ENCODE results near the gene ABHD6.
"Not testable (repeated sequence)": the region's sequence is repeated elsewhere in the genome, so short reads cannot be mapped to it uniquely, and the experiment has no call there.

ABHD6 gene

DNA sequence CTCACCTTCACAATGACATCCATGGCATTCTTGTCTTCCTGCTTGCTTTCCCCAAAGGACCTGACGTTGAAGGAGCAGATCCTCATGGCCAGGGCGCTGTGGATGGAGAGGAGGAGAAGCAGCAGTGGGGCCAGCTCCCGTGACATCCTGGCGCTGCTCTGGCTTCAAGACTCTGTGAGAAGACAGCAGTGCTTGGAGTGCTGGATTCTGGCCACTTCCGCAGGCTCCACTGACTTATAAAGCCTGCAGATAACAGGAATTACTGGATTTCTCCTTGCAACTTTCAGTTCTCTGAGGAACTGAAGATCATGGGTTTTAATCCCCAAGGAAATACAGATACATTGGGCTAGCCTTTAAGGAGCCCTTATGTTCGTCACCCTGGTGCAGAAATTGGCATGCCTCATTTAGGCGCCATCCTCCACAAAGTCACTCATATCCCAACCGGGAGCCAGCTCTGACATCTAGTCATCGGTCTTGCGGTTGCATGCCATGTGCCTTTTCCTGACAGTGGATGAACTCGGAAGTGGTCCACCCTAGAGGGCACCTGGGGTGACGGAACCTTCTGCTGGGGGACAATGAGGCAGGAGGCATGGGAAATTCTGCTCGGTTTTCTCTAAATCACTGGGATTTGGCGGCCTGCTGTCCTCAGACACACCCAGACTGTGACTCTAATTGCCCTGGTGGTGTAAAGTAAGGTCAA is 26.7 kb upstream of the ABHD6 start, which contains the start of gene DNASE1L3:
TSS of gene DNASE1L3 (minus strand) at position 212 of the 700 bp plus-strand sequence. CDS start at position 146, 66 bp downstream.
- no peak for DNase-seq

DNA sequence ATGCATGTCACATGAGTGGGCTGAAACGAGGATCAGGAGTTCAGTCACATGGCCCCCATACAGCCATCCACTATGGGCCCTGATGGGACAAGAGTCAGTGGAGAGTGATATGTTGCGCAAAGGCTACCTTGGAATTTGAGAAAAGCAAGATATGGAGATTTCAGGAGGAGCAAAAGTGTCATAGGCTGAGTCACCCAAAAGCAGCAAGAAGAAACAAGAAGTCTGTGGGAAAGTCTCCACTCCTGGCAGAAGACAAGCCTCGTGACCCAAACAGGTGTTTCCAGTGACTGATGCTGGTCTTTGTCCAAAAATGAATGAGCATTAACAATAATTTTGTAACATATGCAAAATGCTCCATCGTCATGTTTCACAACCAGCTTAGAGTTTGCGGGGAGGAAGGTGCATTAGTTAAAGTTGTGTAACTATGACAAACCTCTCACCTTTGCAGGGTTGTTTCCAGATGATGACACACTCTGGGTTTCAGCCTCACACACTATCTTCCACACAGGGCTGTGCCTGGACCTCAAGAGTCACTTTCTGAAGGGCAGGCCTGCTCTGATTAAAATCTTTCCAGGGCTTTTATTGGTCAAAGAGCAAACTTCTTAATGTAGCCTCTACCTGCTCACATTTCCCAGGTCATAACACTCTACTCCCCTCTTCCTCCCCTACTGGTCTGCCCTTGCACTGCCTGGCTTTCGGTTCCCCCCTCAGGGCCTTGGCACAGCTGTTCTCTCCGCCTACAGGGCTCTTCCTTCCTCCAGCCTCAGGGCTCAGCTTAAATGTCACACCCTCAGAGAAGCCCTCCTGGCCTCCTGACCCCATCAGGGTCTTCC is 22.9 kb upstream of the ABHD6 start:
- no peak for DNase-seq

DNA sequence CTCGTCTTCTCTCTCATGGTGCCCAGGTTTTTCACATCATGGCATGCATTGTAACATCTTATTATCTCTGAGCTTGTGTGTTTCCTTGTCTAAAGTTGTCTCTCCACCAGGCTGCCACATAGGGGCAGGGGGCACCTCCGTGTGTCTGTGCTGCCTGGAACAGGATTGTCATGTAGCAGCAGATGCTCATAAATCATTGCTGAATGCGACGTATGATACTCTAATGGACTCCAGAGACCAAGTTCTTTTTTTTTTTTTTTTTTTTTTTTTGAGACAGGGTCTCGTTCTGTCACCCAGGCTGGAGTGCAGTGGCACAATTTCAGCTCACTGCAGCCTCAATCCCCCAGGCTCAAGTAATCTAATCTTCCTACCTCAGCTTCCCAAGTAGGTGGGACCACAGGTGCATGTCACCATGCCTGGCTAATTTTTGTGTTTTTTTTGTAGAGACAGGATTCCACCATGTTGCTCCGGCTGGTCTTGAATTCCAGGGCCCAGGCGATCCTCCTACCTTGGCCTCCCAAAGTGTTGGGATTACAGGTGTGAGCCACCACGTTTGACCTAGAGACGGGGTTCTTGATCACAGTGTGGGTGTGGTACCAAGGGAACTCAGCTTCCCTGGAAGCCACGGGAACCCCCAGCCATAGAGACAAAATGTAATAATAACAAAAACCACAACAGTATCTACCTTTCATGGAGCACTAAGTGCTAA is 22.1 kb upstream of the ABHD6 start:
- DNase-seq, result no peak

DNA sequence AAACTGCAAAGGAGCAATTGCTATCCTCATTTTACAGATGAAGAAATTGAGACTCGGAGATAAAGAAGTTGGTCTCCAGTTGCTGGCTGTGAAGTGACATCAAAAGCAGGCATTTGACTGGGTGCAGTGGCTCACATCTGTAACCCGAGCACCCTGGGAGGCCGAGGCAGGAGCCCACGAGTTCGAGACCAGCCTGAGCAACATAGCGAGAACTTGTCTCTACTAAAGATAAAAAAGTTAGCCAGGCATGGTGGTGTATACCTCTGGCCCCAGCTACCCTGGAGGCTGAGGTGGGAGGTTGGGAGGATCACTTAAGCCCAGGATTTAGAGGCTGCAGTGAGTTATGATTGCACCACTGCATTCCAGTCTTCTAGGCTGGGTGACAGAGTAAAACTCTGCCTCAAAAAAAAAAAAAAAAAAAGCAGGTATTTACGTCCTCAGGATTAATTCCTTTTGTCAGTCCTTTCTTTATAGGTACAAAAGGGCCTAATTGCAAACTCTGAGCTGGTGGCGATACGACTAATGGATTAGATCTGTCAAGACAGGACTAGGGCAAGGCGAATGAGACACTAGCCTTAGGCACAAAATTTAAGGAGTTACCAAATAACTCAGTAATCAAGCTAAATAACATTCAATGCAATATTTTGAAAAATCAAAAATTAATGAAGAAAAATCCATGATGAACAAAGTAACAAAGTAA is 20.9 kb upstream of the ABHD6 start:
- DNase-seq, result no peak

DNA sequence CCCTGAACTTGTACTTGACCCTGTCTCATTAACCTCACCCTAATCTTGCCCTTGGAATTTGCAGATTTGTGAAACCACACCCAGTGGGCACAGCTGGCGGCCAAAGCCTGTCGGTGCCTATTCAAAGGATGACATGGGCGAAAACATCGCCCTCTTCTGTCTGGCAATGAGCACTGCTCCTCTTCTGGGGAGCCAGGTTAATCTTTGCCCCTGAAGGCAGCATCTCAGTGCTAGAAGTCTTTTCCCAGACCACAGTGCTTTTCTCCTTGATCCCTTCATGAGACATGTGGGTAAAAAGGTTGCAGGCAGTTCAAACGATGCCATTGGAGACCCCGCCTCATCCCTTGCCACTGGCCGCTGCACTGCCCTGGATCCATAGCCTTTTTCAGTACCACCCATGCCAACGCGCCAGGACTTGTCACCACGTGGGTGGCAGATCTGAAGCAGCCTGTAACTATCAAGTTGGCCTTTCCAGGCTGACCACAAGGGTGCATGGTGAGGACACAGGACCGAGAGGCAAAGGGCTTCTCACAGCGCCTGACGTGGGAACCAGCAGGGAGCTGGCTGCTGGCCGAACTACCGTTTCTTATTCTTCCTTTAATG is 20.3 kb upstream of the ABHD6 start:
- peak; percentile 50 for DNase-seq

DNA sequence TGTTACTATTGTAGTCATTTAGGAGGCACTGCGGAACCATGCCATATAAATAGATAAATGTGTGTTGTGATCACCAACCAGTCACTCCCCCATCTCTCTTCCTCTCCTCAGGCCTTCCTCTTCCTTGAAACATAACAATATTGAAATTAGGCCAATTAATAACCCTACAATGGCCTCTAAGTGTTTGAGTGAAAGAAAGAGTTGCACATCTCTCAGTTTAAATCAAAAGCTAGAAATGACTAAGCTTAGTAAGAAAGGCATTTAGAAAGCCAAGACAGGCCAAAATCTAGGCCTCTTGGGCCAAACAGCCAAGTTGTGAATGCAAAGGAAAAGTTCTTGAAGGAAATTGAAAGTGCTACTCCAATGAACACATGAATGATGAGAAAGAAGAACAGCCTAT is 18.7 kb upstream of the ABHD6 start:
- DNase-seq, result no peak

DNA sequence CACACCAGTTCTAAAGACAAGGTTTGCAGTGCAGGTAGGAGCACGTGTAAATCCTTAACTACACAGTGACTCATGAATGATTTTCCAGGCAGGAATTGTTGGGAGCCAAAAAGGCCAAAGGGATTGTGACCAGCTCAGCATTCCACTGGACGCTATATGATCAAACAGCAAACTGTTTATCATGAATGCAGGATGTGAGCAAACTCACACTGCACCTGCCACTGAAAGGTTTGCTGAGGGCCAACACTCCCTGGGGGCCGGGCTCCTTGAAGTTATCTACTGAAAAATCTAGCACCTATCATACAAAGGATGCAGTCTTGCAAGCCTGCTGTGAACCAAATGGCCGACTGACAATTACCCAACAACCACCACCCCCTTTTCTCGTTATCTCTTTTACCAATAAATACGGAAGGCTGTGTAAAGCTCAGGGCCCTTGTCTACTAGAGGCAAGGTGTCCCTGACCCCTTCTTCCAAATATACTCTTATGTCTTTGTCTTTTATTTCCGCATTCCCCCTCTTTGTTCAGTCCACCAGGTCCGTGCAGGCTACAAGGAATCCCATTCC is 15.3 kb upstream of the ABHD6 start:
- DNase-seq, result no peak

DNA sequence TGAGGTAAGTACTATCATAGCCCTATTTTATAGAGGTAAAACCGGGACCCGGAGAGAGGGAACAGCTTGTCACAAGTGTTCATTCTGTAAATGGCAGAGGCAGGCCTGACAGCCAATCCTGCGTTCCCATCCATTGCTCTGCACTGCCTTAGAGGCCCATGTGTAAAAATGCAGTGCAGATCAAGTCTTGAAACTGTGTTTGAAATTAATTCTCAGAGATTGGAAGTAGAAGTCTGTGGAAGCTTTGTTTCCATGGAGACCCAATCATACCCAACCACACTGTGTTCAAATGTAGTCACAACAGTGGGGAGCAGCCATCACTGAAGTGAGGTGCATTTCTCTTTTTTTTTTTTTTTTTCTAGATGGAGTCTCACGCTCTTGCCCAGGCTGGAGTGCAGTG is 13.7 kb upstream of the ABHD6 start:
- DNase-seq, result no peak

DNA sequence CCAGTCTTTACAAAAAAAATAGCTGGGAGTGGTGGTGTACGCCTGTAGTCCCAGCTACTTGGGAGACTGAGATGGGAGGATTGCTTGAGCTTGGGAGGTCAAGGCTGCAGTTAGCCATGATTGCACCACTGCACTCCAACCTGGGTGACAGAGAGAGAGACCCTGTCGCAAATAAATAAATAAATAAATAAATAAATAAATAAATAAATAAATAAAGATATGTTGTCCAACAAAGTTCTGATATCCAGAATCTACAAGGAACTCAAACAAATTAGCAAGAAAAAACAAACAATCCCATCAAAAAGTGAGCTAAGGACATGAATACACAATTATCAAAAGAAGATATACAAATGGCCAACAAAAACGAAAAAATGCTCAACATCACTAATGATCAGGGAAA is 9.7 kb upstream of the ABHD6 start:
- DNase-seq, result not testable (repeated sequence)

DNA sequence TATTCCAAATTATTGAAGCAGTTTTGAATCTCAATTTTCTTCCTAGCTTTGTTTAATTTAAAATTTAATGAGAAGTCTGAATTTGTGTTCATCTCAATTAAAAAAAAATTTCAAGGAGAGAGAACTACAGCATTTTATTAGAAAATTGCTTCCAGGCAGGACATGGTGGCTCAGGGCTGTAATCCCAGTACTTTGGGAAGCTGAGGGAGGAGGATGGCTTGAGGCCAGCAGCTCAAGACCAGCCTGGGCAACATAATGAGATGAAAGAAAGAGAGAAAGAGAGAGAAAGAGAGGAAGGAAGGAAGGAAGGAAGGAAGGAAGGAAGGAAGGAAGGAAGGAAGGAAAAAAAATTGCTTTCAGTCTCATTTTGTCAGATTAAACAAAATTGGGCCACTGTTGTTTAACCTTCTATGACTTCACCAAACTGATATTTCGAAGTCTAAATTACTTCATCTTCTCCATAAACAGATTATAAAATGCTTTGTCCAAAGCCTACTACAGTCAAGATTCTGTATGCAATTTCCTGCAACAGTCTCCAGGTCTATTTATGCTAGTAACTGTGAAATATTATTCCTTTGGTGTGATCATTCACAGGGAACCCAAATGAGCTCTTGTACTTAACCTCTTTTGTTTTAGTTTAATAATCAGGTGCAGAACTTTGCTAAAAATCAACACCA is 6.6 kb upstream of the ABHD6 start:
- no peak for DNase-seq

DNA sequence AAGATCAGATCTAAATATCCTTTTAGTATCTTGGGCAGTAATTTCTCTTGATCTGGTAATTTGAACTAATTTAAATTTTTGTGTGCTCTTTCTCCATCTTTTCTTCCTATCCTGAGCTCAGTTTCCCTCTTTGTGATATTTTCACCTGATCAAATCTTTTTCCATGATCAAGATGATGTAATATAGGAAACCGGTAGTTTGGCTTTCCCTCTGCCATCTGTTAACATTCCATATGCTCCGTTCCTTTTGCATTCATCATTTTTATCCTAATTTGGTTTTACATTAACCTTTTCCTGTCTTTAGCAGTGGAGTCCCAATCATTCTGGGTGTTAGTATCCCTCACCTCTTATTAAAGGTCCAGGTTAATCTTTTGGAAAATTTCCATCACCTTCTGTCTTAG is 5.9 kb upstream of the ABHD6 start:
- DNase-seq, result no peak

DNA sequence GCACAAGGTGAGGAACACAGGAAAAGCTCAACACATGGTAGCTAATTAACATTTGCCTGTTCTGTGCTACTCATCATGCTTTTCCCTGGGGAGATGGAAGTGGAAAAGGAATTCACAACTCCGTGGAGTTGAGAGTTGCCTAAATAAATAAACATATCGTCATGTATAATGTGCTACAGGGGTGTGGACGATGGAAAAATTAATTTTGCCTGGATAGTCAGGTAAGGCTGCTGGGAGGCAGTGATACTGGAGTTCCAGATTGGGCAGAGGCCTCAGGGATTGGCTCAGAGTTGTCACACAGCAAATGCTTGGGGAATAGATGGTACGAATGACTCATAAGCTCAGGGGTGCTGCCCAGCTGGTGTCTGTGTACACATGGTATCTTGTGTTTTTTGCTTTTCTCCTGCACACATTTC is 3.1 kb upstream of the ABHD6 start:
- no peak for DNase-seq

DNA sequence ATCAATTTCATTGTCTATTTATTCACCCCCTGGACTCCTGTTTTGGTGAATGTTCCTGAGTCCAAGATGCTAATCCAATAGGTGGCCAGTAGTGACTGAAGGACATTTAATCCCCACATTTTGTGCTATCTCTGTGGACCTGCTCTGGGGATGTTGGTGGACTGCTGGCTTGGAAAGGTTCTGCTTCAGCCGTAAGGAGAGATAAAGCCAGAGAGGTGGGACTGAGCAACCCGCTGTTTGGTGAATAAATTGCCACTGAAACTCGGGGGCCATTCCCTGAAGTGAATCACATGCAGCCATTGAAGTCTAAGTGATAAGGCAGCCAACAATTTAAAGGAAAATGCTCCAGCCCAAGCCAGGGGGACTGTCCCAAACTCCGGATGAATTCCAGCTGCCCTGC is 1.6 kb upstream of the ABHD6 start:
- no peak for DNase-seq

DNA sequence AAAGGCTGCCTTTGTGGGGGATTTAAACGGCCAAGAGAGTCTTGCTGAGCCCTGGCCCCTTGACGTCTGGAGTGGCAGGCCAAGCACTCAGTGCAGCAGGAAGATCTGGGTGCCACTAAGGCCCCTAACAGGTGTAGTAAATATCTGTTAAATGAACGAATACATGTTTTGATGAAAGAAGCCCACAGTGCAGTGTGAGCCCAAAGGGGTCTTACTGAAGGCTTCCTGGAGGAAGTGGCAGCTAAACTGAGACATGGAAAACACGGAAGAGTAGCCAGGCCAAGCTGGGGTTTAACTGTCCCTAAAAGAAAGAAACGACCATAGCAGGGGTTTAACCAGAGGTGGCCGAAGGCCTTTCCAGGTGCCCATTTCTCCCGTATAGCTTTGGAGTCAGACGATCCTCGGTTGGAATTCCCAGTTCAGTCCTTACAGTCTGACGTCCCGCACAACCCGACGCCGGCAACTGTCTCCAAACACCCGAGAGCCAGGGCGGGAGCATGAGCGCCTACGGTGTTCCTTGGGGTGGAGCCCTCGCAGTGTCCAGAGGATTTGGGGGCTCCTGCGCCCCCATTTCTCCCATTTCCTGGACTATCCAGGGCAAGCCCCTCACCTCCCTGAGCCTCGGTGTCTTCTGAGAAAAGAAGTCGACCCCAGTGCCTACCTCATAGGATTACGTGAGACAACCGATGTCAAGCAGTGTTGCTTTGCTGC is 910 bp upstream of the ABHD6 start:
- no peak for DNase-seq

DNA sequence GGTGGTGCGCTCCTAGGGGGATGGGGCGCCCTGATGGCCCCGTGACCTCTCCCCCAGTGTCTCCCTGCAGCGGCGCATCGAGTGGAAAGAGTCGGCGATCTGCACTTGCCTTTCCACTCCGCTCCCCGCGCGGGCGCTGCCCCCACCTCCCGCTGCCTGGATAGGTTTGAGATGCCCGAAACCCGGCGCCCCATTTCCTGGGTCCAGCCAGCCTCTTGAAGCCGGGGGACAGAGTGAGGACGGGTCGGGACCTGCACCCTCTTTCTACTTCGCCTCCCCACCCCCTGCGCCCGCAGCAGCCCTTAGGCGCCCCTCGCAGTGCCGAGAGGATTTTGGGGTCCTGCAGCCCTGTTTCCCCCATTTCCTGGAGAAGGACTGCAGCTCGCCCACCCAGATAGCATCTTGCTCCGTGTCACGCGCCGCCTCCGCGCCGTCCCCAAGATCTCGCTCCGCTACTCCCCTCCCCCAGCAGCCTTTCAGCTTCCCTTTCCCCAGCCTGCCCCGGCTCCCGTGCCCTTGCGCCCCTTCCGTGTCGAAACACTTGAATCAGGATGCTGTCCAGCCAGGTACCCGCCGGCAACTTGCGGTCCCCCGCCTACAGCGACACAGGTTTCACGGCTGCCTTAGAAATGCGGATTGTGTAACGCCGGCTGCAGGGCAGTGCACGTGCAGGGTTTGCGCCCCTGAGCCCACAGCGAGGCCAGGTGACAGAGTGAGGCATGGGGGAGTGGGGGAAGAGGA is 519 bp downstream of the ABHD6 start:
- no peak for DNase-seq

DNA sequence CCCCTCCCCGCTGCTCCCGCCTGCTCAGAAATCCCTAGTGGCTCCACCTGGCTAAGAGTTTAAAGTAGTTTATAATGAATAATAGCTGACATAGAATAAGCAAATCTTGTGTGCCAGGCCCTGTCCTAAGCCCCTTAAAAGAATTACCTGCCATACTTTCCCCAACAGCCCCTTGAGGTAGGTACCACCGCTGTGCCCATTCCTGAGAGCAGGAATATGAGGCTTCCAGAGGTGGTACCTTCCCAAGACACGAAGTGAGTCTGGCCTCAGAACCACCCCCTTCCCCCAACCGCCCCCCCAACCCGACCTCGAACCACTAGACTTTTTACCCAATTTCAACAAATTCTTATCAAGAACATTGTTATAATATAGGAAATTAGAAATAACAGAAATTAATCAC is 1.2 kb downstream of the ABHD6 start:
- DNase-seq, result no peak

DNA sequence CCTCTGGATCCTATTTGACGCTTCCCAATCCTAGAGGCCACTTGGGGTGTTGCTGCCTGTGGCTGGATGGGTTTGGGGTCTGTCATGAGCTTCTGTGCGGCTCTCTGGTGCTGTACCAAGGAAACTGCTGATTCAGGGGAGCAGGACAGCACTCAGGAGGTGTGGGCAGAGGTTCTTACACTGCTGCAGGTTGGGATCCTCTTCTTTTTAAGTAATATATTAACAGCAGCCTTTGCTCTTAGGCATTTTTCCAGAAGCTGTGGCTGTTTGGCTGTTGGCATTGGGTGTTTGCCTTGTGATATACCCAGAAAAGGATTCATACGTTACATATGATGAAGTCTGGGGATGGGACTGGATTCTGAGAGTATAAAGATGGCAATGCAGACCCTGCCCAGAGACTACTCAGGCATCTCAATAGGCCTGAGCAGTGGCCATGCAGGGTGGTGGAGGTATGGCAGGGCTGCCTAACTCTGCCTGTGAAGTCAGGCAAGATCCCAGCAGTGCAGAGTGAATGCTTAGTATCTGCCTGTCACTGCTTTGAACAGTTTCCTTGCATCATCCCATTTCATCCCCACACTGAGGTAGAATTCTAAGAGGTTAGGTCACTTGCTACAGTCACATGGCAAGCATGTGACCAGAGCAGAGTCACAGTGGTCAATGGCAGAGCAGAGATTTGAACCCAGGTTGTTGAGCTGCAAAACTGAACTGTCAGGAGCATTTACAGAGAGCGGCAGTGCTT is 3.9 kb downstream of the ABHD6 start:
- DNase-seq, result no peak

DNA sequence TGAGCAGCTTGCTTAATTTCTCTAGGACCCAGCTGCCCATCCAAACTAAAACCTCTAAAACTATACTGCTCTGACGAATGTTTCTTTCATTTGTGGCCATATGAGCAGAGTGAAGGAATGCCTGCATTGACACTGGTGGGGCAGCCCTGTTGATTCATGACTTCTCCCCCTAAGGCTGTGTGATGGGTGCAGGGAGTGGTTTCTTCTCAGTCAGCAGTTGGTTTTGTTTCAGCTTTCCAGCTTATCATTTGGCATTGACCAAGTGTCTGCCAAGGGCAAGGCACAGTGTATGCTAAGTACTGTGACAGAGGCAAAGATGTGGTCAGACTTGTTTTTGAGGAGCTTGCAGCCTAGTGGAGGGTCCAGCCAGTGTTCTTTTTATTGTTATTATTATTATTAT is 4.7 kb downstream of the ABHD6 start:
- no peak for DNase-seq

DNA sequence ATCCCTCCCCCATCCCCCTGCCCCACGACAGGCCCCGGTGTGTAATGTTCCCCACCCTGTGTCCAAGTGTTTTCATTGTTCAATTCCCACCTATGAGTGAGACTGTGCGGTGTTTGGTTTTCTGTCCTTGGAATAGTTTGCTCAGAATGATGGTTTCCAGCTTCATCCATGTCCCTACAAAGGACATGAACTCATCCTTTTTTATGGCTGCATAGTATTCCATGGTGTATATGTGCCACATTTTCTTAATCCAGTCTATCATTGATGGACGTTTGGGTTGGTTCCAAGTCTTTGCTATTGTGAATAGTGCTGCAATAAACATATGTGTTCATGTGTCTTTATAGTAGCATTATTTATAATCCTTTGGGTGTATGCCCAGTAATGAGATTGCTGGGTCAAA is 5.3 kb downstream of the ABHD6 start:
- not testable (repeated sequence) for DNase-seq
